Mucosa of rectum (tissue), 2 donors: ENCODE results near the gene MAOB.

Experiments
- H3K27ac ChIP-seq, 2 donors: one replicate each; pipeline ENCODE4 v1.7.0; 2013; ENCODE audit warnings: inconsistent platforms in 2 of 2, low read depth in 2 of 2, low read length in 2 of 2
- H3K27me3 ChIP-seq, 2 donors: one replicate each; pipeline ENCODE4 v1.7.0; 2013; ENCODE audit warnings: low read length in 2 of 2; ENCODE audit not compliant: control insufficient read depth in 2 of 2, insufficient read depth in 2 of 2
- H3K36me3 ChIP-seq, 2 donors: one replicate each; pipeline ENCODE4 v1.7.0; 2013; ENCODE audit warnings: low read length in 2 of 2; ENCODE audit not compliant: control insufficient read depth in 2 of 2, insufficient read depth in 2 of 2
- H3K4me1 ChIP-seq, 2 donors: one replicate each; pipeline ENCODE4 v1.7.0; 2013; ENCODE audit warnings: low read length in 2 of 2, mild to moderate bottlenecking in 1 of 2; ENCODE audit not compliant: control insufficient read depth in 2 of 2, insufficient read depth in 2 of 2
- H3K4me3 ChIP-seq, 2 donors: one replicate each; pipeline ENCODE4 v1.7.0; 2013; ENCODE audit warnings: low read length in 2 of 2
- H3K9ac ChIP-seq, 2 donors: one replicate each; pipeline ENCODE4 v1.7.0; 2013; ENCODE audit warnings: low read length in 2 of 2, low read depth in 1 of 2, mild to moderate bottlenecking in 1 of 2
- H3K9me3 ChIP-seq, 2 donors: one replicate each; pipeline ENCODE4 v1.7.0; 2013; ENCODE audit warnings: low read length in 2 of 2; ENCODE audit not compliant: control insufficient read depth in 2 of 2
- donor health status: healthy.
- donor health status: Normal muscosa, but diverticular disease.

The MAOB gene

DNA sequence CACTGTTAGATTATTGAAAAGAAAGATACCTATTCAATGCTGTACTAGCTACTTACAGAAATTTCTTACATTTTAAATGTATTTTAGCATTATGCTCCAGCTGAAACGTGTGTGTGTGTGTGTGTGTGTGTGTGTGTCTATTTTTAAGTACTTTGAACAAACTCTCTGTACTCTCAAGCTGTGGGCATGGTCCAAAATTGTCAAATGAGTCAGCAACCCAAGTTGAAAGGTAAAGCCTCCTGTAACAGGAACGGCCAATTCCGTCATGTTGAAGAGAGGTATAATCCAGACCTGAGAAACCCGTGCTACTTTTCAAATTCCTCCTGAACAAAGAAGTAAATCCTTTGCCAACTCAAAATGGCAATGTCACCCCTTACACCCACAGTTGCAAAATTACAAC, 20.5 kb downstream of the MAOB start:
- Histone ChIP-seq H3K36me3 (no peaks in the 10 kb centered on the region), H3K27ac (no peak overlapping the region), H3K9ac (no peak overlapping the region), H3K4me1 (no peaks in the 10 kb centered on the region), H3K9me3 (no peaks in the 10 kb centered on the region), H3K27me3 (peaks cover 0 to 4% of the 10 kb centered on the region in 2 donors), H3K4me3 (no peak overlapping the region)

DNA sequence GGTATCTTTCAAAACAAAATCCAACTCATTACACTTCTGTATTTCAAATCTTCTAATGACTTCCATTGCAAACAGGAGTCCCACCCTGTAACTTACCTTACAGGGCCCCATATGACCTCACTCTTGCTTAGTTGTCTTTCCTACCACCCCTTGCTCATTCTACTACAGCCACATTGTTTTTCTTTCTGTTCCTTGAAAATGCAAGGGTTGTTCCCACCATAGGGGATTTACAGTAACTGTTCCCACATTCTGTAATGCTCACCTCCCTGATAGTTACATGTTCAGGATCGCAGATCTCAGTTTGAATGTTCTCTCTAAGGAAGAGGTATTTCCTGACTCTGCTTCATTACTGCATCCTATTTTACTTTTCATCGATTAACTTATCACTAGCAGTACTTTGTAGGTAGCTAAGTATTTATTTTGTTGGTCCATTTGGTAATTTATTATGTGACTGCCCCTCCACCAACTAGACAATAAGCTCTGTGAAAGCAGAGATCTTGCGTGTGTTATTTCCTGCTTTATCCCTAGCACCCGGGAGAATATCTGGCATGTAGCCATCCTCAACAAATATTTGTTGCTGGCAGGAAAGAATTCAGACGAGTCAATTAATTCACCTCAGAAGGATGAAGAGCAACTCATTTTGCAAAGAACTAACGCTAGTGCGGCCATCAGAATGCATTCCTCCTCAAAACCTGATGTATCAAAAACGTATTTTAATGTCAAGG, 21.4 kb downstream of the MAOB start:
- Histone ChIP-seq H3K4me3 (no peak overlapping the region), H3K9ac (no peak overlapping the region), H3K27ac (no peak overlapping the region), H3K27me3 (peaks cover 0 to 3% of the 10 kb centered on the region in 2 donors), H3K36me3 (no peaks in the 10 kb centered on the region), H3K4me1 (no peaks in the 10 kb centered on the region), H3K9me3 (no peaks in the 10 kb centered on the region)

GRCh38 chrX:43853225-43853828, 28.9 kb downstream of the MAOB start:
- H3K27me3 ChIP-seq: peaks cover 0 to 10% of the 10 kb centered on the region in 2 donors
- H3K9me3 ChIP-seq: no peaks in the 10 kb centered on the region
- no peaks in the 10 kb centered on the region for H3K36me3 ChIP-seq
- H3K4me3 ChIP-seq: no peak overlapping the region
- no peak overlapping the region for H3K27ac ChIP-seq
- H3K9ac ChIP-seq: no peak overlapping the region
- peaks cover 0 to 2% of the 10 kb centered on the region in 2 donors for H3K4me1 ChIP-seq

DNA sequence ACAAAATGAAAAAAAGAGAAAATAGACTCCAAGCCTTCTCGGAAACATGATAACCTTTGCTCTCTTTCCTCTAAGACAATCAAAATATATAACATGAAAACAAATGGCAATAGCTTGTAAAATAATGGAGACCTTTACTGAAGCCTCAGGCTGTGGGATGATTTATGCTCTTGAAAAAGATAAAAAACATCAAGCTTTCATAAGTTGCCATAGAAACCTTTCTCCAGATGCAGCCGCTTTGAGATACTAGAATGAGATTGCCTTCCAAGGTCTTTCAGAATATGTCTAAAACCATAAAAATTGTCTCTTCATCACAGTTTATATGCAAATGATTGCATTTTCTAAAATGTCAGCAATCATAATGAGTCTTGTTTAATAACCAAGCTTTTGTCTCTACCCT, 31.6 kb downstream of the MAOB start:
- peaks cover 0 to 2% of the 10 kb centered on the region in 2 donors for H3K4me1 ChIP-seq
- H3K27ac ChIP-seq: no peak overlapping the region
- H3K9me3 ChIP-seq: no peaks in the 10 kb centered on the region
- H3K36me3 ChIP-seq: no peaks in the 10 kb centered on the region
- no peak overlapping the region for H3K4me3 ChIP-seq
- no peak overlapping the region for H3K9ac ChIP-seq
- peaks cover 0 to 10% of the 10 kb centered on the region in 2 donors for H3K27me3 ChIP-seq

DNA sequence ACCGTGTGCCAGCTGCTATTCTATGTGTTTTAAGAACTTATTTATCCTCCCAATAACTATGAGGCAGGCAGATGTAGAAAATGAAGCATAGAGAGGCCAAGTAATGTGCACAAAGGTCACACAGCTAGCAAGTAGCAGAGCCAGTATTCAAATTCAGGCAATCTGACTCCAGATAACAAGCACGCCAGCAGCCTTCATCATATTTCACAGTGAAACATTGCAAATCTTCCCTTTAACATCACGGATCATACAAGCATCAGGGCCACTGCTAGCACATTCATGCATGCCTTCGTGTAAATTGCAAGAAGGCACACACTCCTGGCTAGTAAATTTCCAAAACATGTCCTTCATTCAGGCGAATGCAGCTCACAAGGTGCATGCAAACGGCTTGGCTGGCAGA, 33.1 kb downstream of the MAOB start:
- Histone ChIP-seq H3K4me3 (no peak overlapping the region), H3K27ac (no peak overlapping the region), H3K27me3 (peaks cover 0 to 10% of the 10 kb centered on the region in 2 donors), H3K9ac (no peak overlapping the region), H3K36me3 (no peaks in the 10 kb centered on the region), H3K9me3 (no peaks in the 10 kb centered on the region), H3K4me1 (peaks cover 0 to 2% of the 10 kb centered on the region in 2 donors)

GRCh38 chrX:43847352-43847751, 34.9 kb downstream of the MAOB start:
- no peak overlapping the region for H3K27ac ChIP-seq

GRCh38 chrX:43846558-43846957, 35.7 kb downstream of the MAOB start:
- Histone ChIP-seq H3K36me3 (no peaks in the 10 kb centered on the region), H3K4me1 (peaks cover 0 to 2% of the 10 kb centered on the region in 2 donors), H3K9ac (no peak overlapping the region), H3K27me3 (peaks cover 0 to 5% of the 10 kb centered on the region in 2 donors), H3K27ac (no peak overlapping the region), H3K4me3 (no peak overlapping the region), H3K9me3 (no peaks in the 10 kb centered on the region)

More at GRCh38 chrX:43847352-43847751, 34.9 kb downstream of the MAOB start:
- Histone ChIP-seq H3K27me3 (peaks cover 0 to 7% of the 10 kb centered on the region in 2 donors), H3K36me3 (no peaks in the 10 kb centered on the region), H3K9ac (no peak overlapping the region), H3K4me3 (no peak overlapping the region), H3K4me1 (peaks cover 0 to 2% of the 10 kb centered on the region in 2 donors), H3K9me3 (no peaks in the 10 kb centered on the region)

GRCh38 chrX:43845776-43846175, 36.5 kb downstream of the MAOB start:
- Histone ChIP-seq H3K9me3 (no peaks in the 10 kb centered on the region), H3K4me1 (peaks cover 0 to 2% of the 10 kb centered on the region in 2 donors), H3K27me3 (peaks cover 0 to 5% of the 10 kb centered on the region in 2 donors), H3K4me3 (no peak overlapping the region), H3K9ac (no peak overlapping the region), H3K36me3 (no peaks in the 10 kb centered on the region), H3K27ac (no peak overlapping the region)

DNA sequence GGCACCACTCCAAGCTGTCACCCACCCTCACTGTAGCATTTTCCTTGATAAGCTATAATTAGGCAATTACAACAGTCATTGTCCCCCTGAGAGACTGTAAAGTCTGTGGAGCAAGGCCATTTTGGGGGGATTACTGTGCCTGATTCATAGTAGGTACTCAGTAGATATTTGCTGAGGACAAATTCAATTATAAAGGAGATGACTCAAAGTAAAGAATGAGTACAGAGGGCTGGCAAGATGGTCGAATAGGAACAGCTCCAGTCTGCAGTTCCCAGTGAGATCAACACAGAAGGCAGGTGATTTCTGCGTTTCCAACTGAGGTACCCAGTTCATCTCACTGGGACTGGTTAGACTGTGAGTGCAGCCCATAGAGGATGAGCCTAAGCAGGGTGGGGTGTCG, 42.0 kb downstream of the MAOB start:
- no peak overlapping the region for H3K4me3 ChIP-seq
- no peak overlapping the region for H3K27ac ChIP-seq

DNA sequence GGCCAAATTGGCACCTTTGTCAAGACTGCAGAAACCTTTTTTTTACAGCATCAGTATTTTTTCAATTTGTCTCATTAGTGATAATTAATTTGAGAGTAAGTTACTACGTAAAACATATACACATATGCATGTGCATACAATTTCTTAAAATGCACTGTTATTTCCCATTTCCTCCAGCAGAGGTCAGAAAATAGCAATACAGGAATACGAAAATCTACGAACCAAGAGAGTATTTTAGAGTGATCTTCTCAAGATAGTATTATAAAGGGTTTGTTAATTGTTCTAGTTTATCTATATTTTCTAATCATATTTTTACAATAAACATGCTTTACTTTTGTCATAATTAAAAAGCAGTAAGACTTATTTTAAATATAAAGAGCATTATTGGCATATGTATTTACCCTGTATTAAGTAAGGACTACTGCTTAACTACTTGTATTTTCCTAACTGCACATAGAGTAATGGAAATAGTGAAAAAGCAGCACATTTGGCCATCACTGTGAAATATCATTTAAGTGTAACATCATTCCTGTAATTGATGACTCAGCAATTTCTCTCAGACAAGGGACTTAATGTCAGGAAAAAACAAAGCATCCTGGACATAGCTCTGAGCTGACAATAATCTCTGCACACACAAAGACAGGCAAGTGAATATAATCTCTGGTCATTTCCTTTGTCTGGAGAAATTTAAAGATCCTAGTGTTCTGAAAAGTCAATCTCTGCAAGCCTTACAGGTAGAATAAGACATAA, 45.6 kb downstream of the MAOB start:
- Histone ChIP-seq H3K4me1 (no peaks in the 10 kb centered on the region), H3K36me3 (no peaks in the 10 kb centered on the region), H3K27me3 (peaks cover 2 to 3% of the 10 kb centered on the region in 2 donors), H3K9me3 (no peaks in the 10 kb centered on the region), H3K27ac (no peak overlapping the region), H3K9ac (no peak overlapping the region), H3K4me3 (no peak overlapping the region)

More for the DNA sequence above, 42.0 kb downstream of the MAOB start:
- Histone ChIP-seq H3K27me3 (no peaks in the 10 kb centered on the region), H3K9ac (no peak overlapping the region), H3K9me3 (no peaks in the 10 kb centered on the region), H3K36me3 (no peaks in the 10 kb centered on the region), H3K4me1 (no peaks in the 10 kb centered on the region)
